DOHH2 (cell line): ENCODE data around the gene TIMM50.

Source experiments
- EZH2phosphoT487 ChIP-seq: fragments of 200-600 bp; sonication (generic); IDR thresholded peaks from 2 replicates; pipeline ENCODE4 v1.6.1; 2017; ENCODE audit warnings: borderline replicate concordance, mild to moderate bottlenecking, antibody characterized with exemption, low read length, moderate library complexity, mixed read lengths
- TF ChIP-seq, protein P1 (sequence below): fragments of 200-600 bp; sonication (generic); IDR thresholded peaks from one replicate; pipeline ENCODE4 v1.5.1; 2014; ENCODE audit warnings: antibody characterized with exemption, mild to moderate bottlenecking, low read depth, low read length; ENCODE audit not compliant: poor library complexity, severe bottlenecking

DNA sequence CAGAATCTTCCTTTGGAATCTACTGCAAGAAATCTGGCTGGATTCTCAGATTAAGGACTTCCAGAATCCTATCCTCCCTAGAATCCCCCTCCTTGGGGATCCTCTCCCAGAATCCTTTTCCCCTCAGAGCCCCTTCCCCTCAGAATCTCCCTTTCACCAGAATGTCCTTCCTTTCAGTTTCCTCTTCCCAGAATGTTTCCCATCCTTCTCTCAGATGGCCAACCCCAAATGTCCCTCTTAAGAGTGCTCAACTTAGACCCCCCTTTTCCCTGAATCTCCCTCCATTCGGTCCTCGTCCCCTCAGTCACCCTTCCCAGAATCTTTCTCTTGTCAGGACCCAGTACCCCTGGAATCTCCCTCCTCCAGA lies 44.3 kb upstream of the TIMM50 start:
- TF ChIP-seq, protein P1, sequence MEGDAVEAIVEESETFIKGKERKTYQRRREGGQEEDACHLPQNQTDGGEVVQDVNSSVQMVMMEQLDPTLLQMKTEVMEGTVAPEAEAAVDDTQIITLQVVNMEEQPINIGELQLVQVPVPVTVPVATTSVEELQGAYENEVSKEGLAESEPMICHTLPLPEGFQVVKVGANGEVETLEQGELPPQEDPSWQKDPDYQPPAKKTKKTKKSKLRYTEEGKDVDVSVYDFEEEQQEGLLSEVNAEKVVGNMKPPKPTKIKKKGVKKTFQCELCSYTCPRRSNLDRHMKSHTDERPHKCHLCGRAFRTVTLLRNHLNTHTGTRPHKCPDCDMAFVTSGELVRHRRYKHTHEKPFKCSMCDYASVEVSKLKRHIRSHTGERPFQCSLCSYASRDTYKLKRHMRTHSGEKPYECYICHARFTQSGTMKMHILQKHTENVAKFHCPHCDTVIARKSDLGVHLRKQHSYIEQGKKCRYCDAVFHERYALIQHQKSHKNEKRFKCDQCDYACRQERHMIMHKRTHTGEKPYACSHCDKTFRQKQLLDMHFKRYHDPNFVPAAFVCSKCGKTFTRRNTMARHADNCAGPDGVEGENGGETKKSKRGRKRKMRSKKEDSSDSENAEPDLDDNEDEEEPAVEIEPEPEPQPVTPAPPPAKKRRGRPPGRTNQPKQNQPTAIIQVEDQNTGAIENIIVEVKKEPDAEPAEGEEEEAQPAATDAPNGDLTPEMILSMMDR: no peak
- no peak for TF ChIP-seq EZH2phosphoT487
